HL-60 (cell line): Measurements from ENCODE around the gene GPS1.

Experiments
- DNase-seq, 2 experiments: peaks; one replicate each; pipeline ENCODE4 v3.0.0-alpha.2; 2010 to 2020; ENCODE audit warnings: low read depth in 1 of 2, low spot score in 1 of 2
- H3K27ac ChIP-seq: fragments of 250-450 bp; sonication (Bioruptor Pico); replicated peaks from 2 replicates; pipeline ENCODE4 v1.5.1; 2020; ENCODE audit warnings: mild to moderate bottlenecking, moderate library complexity
- H3K27me3 ChIP-seq: fragments of 250-450 bp; sonication (Bioruptor Pico); 2 replicates; pipeline ENCODE4 v1.5.1; 2021; ENCODE audit warnings: mild to moderate bottlenecking, moderate library complexity; ENCODE audit not compliant: insufficient read depth, poor library complexity, severe bottlenecking
- H3K4me3 ChIP-seq: replicated peaks from 2 replicates; pipeline ENCODE4 v1.5.1; 2011; ENCODE audit warnings: mild to moderate bottlenecking, control low read depth, low read length; ENCODE audit not compliant: insufficient read depth
- GABPA ChIP-seq: IDR thresholded peaks from 2 replicates; pipeline ENCODE4 v1.6.1; 2012; ENCODE audit warnings: low read depth
- POLR2AphosphoS5 ChIP-seq: IDR thresholded peaks from 2 replicates; pipeline ENCODE4 v1.6.1; 2012; ENCODE audit warnings: low read depth
- SPI1 ChIP-seq: IDR thresholded peaks from 2 replicates; pipeline ENCODE4 v1.6.1; 2012; ENCODE audit warnings: low read depth, mild to moderate bottlenecking, borderline replicate concordance
- TF ChIP-seq, protein P1 (sequence below): IDR thresholded peaks from 2 replicates; pipeline ENCODE4 v1.6.1; 2012; ENCODE audit warnings: low read depth; ENCODE audit not compliant: insufficient replicate concordance
- TF ChIP-seq, protein P2 (sequence below): IDR thresholded peaks from one replicate; pipeline ENCODE4 v1.5.1; 2011; ENCODE audit warnings: low read length, control low read depth, inconsistent platforms; ENCODE audit not compliant: insufficient read depth

Gene GPS1

DNA sequence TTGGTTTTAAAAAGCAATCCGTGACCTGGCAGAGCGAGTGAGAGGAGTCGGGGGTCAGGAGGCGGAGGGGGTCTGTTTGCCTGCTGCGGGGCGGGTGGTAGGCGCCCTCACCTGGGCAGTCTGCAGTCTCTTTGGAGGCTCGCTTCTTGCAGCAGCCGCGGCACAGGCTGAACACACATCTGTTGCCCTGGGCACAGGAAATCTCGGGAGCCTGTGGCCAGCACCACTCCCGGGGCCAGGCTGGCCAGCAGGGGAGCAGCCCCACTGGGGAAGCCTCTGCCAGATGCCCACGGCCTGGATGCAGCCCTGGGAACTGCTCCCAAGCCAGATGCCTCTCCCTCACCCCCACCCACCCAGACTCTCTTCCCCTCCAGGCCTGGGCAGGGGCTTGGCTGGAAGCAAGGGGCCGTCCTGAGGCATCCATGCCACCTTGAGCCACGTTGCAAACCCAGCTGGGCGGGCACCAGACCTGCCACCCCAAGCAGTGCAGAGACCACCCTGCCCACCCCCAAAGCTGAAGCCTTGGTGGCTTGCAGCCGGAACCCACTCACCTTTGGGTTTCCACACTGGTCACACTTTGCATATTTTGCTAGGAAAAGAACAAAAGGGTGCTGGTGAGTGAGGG is 6.6 kb downstream of the GPS1 start:
- Histone ChIP-seq H3K4me3 (no peak overlapping the region), H3K27me3 (no peaks in the 10 kb centered on the region), H3K27ac (no peak overlapping the region)
- no peak for DNase-seq
- TF ChIP-seq POLR2AphosphoS5: no peak
- TF ChIP-seq GABPA: no peak
- TF ChIP-seq, protein P1, sequence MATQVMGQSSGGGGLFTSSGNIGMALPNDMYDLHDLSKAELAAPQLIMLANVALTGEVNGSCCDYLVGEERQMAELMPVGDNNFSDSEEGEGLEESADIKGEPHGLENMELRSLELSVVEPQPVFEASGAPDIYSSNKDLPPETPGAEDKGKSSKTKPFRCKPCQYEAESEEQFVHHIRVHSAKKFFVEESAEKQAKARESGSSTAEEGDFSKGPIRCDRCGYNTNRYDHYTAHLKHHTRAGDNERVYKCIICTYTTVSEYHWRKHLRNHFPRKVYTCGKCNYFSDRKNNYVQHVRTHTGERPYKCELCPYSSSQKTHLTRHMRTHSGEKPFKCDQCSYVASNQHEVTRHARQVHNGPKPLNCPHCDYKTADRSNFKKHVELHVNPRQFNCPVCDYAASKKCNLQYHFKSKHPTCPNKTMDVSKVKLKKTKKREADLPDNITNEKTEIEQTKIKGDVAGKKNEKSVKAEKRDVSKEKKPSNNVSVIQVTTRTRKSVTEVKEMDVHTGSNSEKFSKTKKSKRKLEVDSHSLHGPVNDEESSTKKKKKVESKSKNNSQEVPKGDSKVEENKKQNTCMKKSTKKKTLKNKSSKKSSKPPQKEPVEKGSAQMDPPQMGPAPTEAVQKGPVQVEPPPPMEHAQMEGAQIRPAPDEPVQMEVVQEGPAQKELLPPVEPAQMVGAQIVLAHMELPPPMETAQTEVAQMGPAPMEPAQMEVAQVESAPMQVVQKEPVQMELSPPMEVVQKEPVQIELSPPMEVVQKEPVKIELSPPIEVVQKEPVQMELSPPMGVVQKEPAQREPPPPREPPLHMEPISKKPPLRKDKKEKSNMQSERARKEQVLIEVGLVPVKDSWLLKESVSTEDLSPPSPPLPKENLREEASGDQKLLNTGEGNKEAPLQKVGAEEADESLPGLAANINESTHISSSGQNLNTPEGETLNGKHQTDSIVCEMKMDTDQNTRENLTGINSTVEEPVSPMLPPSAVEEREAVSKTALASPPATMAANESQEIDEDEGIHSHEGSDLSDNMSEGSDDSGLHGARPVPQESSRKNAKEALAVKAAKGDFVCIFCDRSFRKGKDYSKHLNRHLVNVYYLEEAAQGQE: no peak
- TF ChIP-seq, protein P2, sequence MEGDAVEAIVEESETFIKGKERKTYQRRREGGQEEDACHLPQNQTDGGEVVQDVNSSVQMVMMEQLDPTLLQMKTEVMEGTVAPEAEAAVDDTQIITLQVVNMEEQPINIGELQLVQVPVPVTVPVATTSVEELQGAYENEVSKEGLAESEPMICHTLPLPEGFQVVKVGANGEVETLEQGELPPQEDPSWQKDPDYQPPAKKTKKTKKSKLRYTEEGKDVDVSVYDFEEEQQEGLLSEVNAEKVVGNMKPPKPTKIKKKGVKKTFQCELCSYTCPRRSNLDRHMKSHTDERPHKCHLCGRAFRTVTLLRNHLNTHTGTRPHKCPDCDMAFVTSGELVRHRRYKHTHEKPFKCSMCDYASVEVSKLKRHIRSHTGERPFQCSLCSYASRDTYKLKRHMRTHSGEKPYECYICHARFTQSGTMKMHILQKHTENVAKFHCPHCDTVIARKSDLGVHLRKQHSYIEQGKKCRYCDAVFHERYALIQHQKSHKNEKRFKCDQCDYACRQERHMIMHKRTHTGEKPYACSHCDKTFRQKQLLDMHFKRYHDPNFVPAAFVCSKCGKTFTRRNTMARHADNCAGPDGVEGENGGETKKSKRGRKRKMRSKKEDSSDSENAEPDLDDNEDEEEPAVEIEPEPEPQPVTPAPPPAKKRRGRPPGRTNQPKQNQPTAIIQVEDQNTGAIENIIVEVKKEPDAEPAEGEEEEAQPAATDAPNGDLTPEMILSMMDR: no peak
- no peak for TF ChIP-seq SPI1

GRCh38 chr17:82058855-82059249 is 7.2 kb downstream of the GPS1 start:
- TF ChIP-seq SPI1 (no peak), GABPA (no peak), POLR2AphosphoS5 (no peak)
- TF ChIP-seq, protein P1: no peak
- TF ChIP-seq, protein P2: no peak
- no peaks in the 10 kb centered on the region for H3K27me3 ChIP-seq
- H3K4me3 ChIP-seq: no peak overlapping the region
- H3K27ac ChIP-seq: no peak overlapping the region
- no peak for DNase-seq

GRCh38 chr17:82059272-82060000 is 7.7 kb downstream of the GPS1 start:
- no peak overlapping the region for H3K4me3 ChIP-seq
- H3K27ac ChIP-seq: no peak overlapping the region
- TF ChIP-seq POLR2AphosphoS5 (peak; percentile 39; the same call in 1 of the 2 replicates), GABPA (no peak)
- TF ChIP-seq, protein P1: no peak
- no peaks in the 10 kb centered on the region for H3K27me3 ChIP-seq
- no peak for DNase-seq
